ENCODE results near the gene OR56A5. TPM values are rescaled to one million over a fixed set of nuclear protein-coding genes. Genes with fewer than 3 reads are reported as not detected.
"Not testable (repeated sequence)": the region's sequence is repeated elsewhere in the genome, so short reads cannot be mapped to it uniquely, and the experiment has no call there.

OR56A5 gene
- total RNA-seq, 4 donors from 2014 or later: not detected

DNA sequence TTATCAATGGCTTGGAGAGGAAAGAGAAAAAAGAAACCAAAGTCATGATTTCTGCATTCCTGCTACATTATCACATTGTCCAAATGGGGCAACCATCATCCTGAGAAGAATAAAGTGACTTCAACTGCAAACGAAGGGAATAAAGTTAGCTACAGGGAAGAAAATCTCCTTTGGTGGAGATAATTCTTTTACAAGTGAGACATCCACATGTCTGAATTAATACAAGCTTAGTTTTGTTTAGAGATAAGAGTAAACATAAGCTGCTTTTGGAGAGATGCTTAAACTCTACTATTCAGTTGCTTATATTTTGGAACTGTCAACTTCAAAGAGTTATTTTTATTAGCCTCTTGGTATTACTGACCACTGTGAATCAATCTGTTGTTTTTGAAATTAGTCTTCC lies 18.6 kb upstream of the OR56A5 start, which contains the start of gene OR52L1:
TSS of gene OR52L1 (minus strand) at position 101 of the 400 bp plus-strand sequence. CDS start at position 46, 55 bp downstream.
- H3K36me3 ChIP-seq: no peaks in the 10 kb centered on the region
- WGBS, 2 donors (ENCODE audit: low coverage in 1 of 2): 56 to 60% methylated on average over 1 of the region's 1 CpG
- no peaks in the 10 kb centered on the region for H3K9me3 ChIP-seq
- H3K4me1 ChIP-seq: no peaks in the 10 kb centered on the region
- no peak within 1 kb of the TSS for H3K4me3 ChIP-seq
- peaks cover 8% of the 10 kb centered on the region for H3K27me3 ChIP-seq
- TF ChIP-seq POLR2A (IDR thresholded peaks at IDR 0.05) (no peak), EP300 (IDR thresholded peaks at IDR 0.05) (no peak), POLR2AphosphoS5 (IDR thresholded peaks at IDR 0.05) (no peak)
- TF ChIP-seq, protein P1, sequence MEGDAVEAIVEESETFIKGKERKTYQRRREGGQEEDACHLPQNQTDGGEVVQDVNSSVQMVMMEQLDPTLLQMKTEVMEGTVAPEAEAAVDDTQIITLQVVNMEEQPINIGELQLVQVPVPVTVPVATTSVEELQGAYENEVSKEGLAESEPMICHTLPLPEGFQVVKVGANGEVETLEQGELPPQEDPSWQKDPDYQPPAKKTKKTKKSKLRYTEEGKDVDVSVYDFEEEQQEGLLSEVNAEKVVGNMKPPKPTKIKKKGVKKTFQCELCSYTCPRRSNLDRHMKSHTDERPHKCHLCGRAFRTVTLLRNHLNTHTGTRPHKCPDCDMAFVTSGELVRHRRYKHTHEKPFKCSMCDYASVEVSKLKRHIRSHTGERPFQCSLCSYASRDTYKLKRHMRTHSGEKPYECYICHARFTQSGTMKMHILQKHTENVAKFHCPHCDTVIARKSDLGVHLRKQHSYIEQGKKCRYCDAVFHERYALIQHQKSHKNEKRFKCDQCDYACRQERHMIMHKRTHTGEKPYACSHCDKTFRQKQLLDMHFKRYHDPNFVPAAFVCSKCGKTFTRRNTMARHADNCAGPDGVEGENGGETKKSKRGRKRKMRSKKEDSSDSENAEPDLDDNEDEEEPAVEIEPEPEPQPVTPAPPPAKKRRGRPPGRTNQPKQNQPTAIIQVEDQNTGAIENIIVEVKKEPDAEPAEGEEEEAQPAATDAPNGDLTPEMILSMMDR (IDR thresholded peaks at IDR 0.05): no peak
- no peak within 1 kb of the TSS for H3K27ac ChIP-seq
- ATAC-seq: no peak

DNA sequence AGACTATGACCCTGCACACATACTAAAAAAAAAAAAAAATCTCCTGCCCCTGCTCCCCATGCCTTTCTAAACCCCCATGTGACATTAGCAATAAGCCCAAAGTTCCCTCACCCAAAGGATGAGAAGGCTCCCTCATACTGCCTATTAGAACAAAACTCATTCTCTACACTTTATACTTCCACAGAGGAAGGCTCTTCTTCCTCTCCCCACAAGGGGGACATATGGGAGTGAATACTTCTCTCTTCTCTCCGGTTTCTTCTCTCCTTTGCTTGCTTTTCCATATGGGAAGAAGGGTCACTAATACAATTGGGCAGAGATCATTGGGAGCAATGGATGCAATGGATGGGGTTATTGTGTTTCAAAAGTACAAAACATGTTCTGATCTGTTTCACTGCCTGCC lies 15.1 kb upstream of the OR56A5 start:
- Histone ChIP-seq H3K27me3 (no peaks in the 10 kb centered on the region), H3K36me3 (no peaks in the 10 kb centered on the region), H3K9me3 (peaks cover 0 to 15% (median 0%) of the 10 kb centered on the region in 3 donors), H3K4me1 (no peaks in the 10 kb centered on the region), H3K27ac (no peak overlapping the region), H3K4me3 (no peak overlapping the region)
- TF ChIP-seq EP300 (IDR thresholded peaks at IDR 0.05) (no peak), POLR2A (IDR thresholded peaks at IDR 0.05) (no peak), POLR2AphosphoS5 (IDR thresholded peaks at IDR 0.05) (no peak)
- TF ChIP-seq, protein P1 (IDR thresholded peaks at IDR 0.05): no peak
- 33 to 63% methylated on average over 1 of the region's 1 CpG for WGBS, 2 donors (ENCODE audit: low coverage in 1 of 2)
- no peak for ATAC-seq

DNA sequence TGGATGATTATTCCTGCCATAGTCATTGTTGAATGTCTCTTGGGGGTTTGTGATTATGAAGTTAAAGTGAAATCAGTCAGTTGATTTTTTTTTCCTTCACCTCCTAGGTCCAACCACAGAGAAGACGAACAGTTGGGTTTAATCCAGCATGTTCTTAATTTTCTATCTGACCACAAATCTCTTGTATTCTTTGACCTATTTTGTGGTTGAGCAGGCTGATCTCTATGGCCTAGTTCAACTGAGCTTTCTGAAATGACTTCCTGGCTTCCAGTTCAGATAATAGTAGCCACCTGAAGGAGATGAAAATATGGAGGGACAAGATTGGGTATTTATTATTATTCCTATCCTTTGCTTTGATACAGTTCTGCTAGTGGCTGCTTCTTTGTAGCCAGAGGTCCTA lies 5.2 kb upstream of the OR56A5 start:
- Histone ChIP-seq H3K36me3 (no peaks in the 10 kb centered on the region), H3K4me3 (no peak overlapping the region), H3K27me3 (peaks cover 3% of the 10 kb centered on the region), H3K9me3 (no peaks in the 10 kb centered on the region), H3K27ac (no peak overlapping the region), H3K4me1 (no peaks in the 10 kb centered on the region)
- WGBS, 2 donors (ENCODE audit: low coverage in 1 of 2): 36 to 89% methylated on average over 1 of the region's 1 CpG
- ATAC-seq: no peak
- no peak for TF ChIP-seq POLR2A (IDR thresholded peaks at IDR 0.05)
- no peak for TF ChIP-seq POLR2AphosphoS5 (IDR thresholded peaks at IDR 0.05)
- TF ChIP-seq, protein P1 (IDR thresholded peaks at IDR 0.05): no peak
- TF ChIP-seq EP300 (IDR thresholded peaks at IDR 0.05): no peak

DNA sequence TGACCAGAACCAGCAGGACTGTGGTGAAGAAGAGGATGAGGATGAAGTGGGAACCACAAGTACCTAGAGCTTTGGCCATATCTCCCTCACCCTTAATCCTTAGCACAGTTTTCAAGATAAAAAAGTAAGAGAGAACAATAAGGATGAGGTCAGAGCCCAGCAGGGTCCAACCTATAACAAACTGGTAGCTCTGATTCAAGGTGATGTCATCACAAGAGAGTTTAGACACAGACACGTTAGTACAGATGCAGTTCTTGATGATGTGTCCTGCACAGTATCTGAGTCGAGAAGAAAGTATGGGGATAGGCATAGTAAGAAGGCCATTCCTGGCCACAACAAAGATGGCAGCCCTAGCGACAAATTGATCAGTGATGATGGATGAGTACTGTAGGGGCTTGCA lies 586 bp downstream of the OR56A5 start:
- H3K4me3 ChIP-seq: no peak overlapping the region
- H3K36me3 ChIP-seq: no peaks in the 10 kb centered on the region
- WGBS, 2 donors (ENCODE audit: low coverage in 1 of 2): 20 to 79% methylated on average over 2 to 3 of the region's 3 CpGs
- TF ChIP-seq, protein P1 (IDR thresholded peaks at IDR 0.05): no peak
- TF ChIP-seq EP300 (IDR thresholded peaks at IDR 0.05): no peak
- TF ChIP-seq POLR2A (IDR thresholded peaks at IDR 0.05): no peak
- no peak for TF ChIP-seq POLR2AphosphoS5 (IDR thresholded peaks at IDR 0.05)
- peaks cover 3% of the 10 kb centered on the region for H3K27me3 ChIP-seq
- no peaks in the 10 kb centered on the region for H3K4me1 ChIP-seq
- no peak for ATAC-seq
- peaks cover 0 to 14% (median 0%) of the 10 kb centered on the region in 3 donors for H3K9me3 ChIP-seq
- H3K27ac ChIP-seq: no peak overlapping the region

DNA sequence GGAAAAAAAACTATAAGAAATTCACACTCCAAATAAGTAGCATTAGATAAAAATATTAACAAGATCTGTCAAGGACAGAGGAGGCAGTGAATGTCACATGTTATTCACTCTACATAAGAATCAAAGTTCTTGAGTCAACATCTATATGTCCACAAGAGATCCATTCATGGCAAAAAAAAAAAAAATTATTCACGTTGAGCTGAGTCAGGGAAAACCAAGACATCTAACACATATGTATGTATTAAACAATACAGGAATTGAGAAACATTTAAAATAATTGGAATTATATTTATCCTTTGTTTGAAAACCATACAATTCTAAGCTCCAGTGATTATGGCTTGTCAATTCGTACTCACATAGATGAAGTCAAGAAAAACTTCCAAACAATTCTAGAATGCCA lies 1.3 kb downstream of the OR56A5 start:
- peaks cover 3% of the 10 kb centered on the region for H3K27me3 ChIP-seq
- 60 to 63% methylated on average over 2 of the region's 2 CpGs for WGBS, 2 donors (ENCODE audit: low coverage in 1 of 2)
- H3K27ac ChIP-seq: no peak overlapping the region
- no peak overlapping the region for H3K4me3 ChIP-seq
- no peak for ATAC-seq
- no peaks in the 10 kb centered on the region for H3K36me3 ChIP-seq
- no peaks in the 10 kb centered on the region for H3K4me1 ChIP-seq
- H3K9me3 ChIP-seq: peaks cover 0 to 16% (median 0%) of the 10 kb centered on the region in 3 donors
- TF ChIP-seq, protein P1 (IDR thresholded peaks at IDR 0.05): no peak
- TF ChIP-seq POLR2AphosphoS5 (IDR thresholded peaks at IDR 0.05): no peak
- TF ChIP-seq POLR2A (IDR thresholded peaks at IDR 0.05): no peak
- no peak for TF ChIP-seq EP300 (IDR thresholded peaks at IDR 0.05)

DNA sequence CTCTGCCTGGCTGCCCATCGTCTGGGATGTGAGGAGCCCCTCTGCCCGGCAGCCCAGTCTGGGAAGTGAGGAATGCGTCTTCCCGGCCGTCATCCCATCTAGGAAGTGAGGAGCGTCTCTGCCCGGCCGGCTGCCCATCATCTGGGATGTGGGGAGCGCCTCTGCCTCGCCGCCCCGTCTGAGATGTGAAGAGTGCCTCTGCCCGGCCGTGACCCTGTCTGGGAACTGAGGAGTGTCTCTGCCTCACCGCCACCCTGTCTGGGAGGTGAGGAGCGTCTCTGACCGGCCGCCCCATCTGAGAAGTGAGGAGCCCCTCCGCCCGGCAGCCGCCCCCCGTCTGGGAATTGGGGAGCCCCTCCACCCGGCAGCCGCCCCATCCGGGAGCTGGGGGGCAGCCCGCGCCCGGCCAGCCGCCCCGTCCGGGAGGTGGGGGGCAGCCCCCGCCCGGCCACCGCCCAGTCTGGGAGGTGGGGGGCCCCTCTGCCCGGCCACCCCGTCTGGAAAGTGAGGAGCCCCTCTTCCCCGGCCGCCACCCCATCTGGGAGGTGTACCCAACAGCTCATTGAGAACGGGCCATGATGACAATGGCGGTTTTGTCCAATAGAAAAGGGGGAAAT lies 7.5 kb downstream of the OR56A5 start:
- not testable (repeated sequence) for H3K36me3 ChIP-seq, H3K4me1 ChIP-seq, H3K27ac ChIP-seq, H3K27me3 ChIP-seq, H3K4me3 ChIP-seq, ATAC-seq
- 100% methylated on average over 1 of the region's 40 CpGs; no CpG with 5 or more reads in 1 of the 2 donors for WGBS, 2 donors (ENCODE audit: low coverage in 1 of 2)
- H3K9me3 ChIP-seq: peaks cover 0 to 26% (median 0%) of the 10 kb centered on the region in 3 donors
